ENCODE results near the gene OSTF1.

OSTF1 gene

GRCh38 chr9:75123696-75124095 is 35.4 kb downstream of the OSTF1 start:
- no peak for DNase-seq

DNA sequence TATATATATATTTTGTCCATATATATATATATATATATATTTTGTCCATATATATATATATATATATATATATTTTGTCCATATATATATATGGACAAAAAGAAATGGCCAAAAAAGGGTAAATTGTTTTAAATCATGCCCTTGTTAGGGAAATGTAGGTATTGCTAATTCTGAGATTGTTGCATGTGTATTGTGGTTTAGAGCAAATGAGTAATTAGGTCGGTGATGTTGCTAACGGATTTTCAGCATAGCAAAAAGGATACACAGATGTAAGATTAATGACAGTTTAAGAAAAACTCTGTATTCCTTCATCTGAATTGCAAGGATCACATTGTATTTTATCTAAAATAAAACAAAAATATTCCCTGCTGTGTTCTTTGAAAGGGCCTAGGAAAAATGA is 40.2 kb downstream of the OSTF1 start:
- DNase-seq: no peak

- DNase-seq: no peak
Observed at GRCh38 chr9:75130172-75130571, 41.9 kb downstream of the OSTF1 start.

DNA sequence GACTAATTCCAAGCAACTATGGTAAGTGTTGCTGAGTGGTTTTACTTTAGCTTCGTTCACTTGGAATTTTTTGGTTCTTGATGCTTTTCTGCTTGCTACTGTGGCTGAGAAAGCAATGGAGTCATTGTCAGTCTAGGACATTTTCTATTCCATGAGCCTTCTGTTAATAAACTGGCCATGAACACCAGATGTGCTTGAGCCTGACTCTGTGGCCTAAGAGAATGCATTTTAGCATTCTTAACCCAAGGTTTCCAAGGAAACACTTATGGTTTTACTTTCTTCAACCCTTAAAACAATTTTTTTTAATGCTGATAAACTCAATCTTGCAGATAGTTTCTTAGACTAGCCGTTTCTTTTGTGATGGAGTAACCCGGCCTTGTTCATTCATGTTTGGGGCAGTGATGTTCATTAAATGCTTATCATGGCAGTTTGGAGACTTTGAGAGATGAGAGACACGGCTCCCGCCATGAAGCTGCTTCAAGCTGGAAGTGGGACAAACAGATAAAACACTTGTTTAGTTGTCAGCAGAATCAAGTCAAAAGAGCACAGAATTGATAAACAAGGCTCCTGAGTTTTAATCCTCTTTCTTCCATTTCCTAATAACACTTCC is 42.4 kb downstream of the OSTF1 start:
- no peak for DNase-seq

DNA sequence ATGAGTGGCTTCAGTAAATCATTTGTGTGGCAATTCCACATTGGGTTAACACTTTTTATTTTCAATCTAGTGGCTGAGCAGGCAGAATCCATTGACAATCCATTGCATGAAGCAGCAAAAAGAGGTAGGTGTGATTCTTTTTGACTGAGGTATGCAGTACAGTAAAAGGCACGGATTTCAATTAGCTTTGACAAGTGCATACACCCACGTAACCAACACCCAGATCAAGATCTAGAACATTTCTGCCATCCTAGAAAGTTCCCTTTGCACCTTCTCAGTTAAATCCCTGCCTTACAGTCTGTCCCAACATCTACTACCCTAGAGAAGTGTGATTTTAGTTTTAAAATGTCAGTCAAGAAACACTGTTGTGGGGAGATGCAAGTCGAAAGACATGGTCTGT is 43.4 kb downstream of the OSTF1 start:
- no peak for DNase-seq

DNA sequence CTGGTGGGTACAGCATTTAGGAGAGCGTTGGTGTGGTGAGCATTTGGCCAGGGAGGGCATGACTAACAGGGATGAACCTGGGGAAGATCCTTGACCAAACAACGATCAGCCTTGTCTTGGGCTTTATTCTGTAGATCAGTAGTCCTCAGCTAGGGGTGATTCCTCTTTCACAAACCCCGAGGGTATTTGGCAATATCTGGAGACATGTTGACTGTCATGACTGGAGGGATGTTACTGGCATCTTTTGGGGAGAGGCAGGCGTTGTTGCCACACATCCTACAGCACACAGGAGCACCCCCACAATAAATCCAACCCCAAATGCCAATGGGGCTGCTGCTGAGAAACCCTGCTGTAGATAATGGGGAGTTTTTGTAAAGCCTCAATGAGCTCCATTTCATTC is 43.9 kb downstream of the OSTF1 start:
- no peak for DNase-seq

DNA sequence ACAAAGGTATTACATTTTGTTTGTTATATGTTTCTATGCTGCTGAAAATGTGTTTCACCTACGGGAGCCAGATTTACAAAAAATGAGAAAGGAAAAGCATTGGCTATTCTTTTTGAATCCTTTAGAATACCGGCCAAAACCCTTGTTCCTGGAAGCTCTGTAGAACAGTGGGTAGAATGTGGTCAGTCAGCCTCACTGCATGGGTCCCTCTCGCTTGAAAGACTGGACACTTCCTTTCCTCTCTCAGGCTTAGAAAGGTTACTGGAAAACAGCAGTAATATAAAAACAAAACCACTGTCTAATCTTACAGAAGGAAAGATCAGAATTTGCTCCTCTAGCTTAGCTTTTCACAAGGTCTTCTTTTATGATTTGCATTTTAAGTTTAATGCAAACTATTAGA is 45.1 kb downstream of the OSTF1 start:
- DNase-seq: no peak

- DNase-seq: no peak
Observed at GRCh38 chr9:75134495-75134894, 46.2 kb downstream of the OSTF1 start.

- DNase-seq: no peak
Observed at GRCh38 chr9:75138260-75139040, 50.1 kb downstream of the OSTF1 start.

DNA sequence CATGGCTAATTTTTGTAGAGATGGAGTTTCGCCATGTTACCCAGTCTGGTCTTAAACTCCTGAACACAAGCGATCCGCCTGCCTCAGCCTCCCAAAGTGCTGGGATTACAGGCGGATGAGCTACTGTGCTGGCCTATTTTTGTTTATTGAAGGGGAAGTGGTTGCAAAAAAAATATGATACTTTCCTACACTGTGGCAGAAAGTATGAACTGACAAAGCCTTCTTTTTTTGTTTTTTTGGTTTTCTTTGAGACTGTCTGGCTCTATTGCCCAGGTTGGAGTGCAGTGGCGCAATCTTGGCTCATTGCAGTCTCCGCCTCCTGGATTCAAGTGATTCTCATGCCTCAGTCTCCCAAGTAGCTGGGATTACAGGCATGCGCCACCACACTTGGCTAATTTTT is 50.9 kb downstream of the OSTF1 start:
- DNase-seq: no peak

DNA sequence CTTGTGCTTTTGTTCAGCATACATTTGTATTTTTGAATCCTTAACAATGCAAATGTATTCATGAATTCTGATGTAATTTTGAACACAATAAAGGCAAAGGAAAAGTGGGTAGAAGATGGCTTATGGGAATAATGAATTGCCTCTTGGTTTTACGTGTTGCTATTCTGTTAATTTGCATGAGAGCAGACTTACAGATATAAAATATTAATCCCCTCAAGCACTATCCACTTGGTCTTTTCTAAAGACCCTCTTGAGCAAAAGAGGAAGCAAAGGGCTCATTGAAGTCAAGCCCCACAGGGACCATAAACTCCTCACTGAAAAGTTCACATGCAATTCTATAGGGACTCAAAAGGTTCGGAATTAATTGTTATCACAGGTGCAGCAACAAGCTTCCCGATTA is 51.9 kb downstream of the OSTF1 start:
- DNase-seq: no peak

- no peak for DNase-seq
Observed at GRCh38 chr9:75142202-75142601, 53.9 kb downstream of the OSTF1 start.

GRCh38 chr9:75146229-75146628 is 57.9 kb downstream of the OSTF1 start:
- DNase-seq: no peak

DNA sequence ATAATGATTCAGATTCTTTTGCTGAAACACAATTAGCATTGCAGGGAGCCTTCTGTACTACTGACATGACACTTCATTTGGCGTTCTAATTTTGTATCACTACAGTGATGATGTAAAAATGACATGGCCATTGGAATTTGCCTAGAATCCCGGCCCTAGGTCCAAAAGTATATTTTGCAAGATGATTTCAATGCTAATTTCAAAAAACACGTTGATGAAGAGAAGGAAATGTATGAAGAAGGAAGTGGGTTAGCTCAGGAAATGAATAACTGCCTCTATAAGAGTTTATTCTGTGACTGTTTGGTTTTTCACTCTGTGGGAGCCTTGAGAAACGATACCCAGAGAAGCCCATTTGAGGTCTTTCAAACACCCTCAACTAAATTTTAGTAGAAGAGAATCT is 59.3 kb downstream of the OSTF1 start:
- no peak for DNase-seq

GRCh38 chr9:75148561-75148960 is 60.2 kb downstream of the OSTF1 start:
- no peak for DNase-seq

GRCh38 chr9:75149841-75150241 is 61.5 kb downstream of the OSTF1 start:
- DNase-seq: no peak

DNA sequence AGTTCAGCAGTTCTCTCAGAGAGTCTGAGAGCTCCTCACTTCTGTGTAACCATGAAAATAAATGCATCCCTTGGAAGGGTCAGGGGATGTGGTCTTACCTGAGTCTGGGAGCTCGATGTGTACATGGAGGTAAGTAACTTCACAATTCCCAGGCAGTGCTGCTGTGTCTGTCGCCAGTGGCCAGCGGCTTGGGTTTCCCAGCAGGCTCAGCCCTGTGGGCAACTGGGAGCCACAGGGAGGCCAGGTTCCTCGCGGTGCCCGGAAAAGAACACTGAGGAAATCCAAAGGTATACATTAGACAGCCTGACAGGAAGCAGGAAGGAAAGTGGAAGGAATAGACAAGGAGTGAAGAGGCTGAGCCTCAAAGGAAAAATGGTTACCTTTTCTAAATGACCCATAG is 62.2 kb downstream of the OSTF1 start:
- no peak for DNase-seq

DNA sequence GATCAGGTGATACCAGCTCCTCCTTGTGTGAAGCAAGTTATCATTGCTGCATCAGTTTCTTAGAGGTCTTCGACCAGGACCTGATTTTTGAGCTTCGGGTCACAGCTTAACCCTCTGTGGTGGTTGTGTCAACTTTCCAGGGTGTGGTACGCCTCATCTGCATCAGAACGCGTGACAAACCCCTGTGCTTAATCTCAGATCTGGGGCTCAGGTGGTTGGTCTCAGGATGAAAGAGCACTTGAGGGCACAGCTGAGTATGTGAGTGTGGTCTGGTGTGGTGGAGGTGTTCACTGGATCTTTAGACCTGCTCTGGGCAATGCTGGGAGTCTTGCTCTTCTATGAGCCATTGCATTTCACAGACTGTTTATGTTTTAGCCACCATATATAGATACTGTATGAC is 64.1 kb downstream of the OSTF1 start:
- DNase-seq: no peak

- no peak for DNase-seq
Observed at GRCh38 chr9:75156858-75157257, 68.5 kb downstream of the OSTF1 start.

GRCh38 chr9:75161116-75161857 is 73.0 kb downstream of the OSTF1 start:
- DNase-seq: no peak

GRCh38 chr9:75163764-75164163 is 75.5 kb downstream of the OSTF1 start:
- no peak for DNase-seq

GRCh38 chr9:75164573-75164972 is 76.3 kb downstream of the OSTF1 start:
- DNase-seq: no peak

DNA sequence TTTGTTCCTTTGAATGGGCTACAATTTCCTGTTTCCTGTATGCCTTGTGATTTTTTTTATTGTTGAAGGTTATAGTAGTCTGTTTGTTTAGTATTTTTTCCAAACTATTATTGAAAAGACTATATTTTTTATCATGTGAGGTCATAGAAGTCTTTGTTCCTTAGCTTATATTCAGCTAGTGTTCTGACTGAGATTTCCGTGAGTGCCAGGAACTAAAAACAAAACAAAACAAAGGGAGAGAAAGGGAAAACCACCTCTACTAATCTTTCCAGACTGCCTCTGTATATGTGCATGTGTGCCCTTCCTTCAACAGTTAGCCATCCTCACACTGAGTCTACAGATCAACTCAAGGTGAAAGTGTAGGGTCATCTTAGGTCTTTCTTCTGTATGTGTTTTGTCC is 79.0 kb downstream of the OSTF1 start:
- DNase-seq: no peak
